KMS-11 (cell line): ENCODE measurements around the gene CARM1.

Experiments used
- H2AFZ ChIP-seq: fragments of 200-600 bp; sonication (generic); 2 replicates; pipeline ENCODE4 v1.6.1; 2016; ENCODE audit warnings: antibody characterized with exemption, mixed run types, low read depth
- H3K27ac ChIP-seq: fragments of 200-600 bp; sonication (generic); 2 replicates; pipeline ENCODE4 v1.6.1; 2016; ENCODE audit warnings: mild to moderate bottlenecking, mixed run types
- H3K27me3 ChIP-seq: fragments of 200-600 bp; sonication (generic); 2 replicates; pipeline ENCODE4 v1.6.1; 2017; ENCODE audit warnings: mild to moderate bottlenecking, low read depth, mixed run types, moderate library complexity; ENCODE audit not compliant: insufficient read depth
- H3K36me3 ChIP-seq: fragments of 200-600 bp; sonication (generic); 2 replicates; pipeline ENCODE4 v1.6.1; 2017; ENCODE audit warnings: mild to moderate bottlenecking, mixed run types; ENCODE audit not compliant: insufficient read depth
- H3K4me1 ChIP-seq: fragments of 200-600 bp; sonication (generic); 2 replicates; pipeline ENCODE4 v1.6.1; 2016; ENCODE audit warnings: mild to moderate bottlenecking, low read depth, mixed run types; ENCODE audit not compliant: poor library complexity, severe bottlenecking
- H3K4me2 ChIP-seq: fragments of 200-600 bp; sonication (generic); 2 replicates; pipeline ENCODE4 v1.7.0; 2016; ENCODE audit warnings: mild to moderate bottlenecking, mixed run types
- H3K4me3 ChIP-seq: fragments of 200-600 bp; sonication (generic); IDR thresholded peaks from 2 replicates; pipeline ENCODE4 v1.6.1; 2017; ENCODE audit warnings: low read depth, low read length, mixed read lengths; ENCODE audit not compliant: insufficient read depth
- H3K79me2 ChIP-seq: fragments of 200-600 bp; sonication (generic); 2 replicates; pipeline ENCODE4 v1.6.1; 2016; ENCODE audit warnings: low read depth, mixed run types; ENCODE audit not compliant: insufficient read depth
- H3K9ac ChIP-seq: fragments of 200-600 bp; sonication (generic); 2 replicates; pipeline ENCODE4 v1.6.1; 2016; ENCODE audit warnings: mild to moderate bottlenecking, mixed run types
- H4K20me1 ChIP-seq: fragments of 200-600 bp; sonication (generic); 2 replicates; pipeline ENCODE4 v1.6.1; 2016; ENCODE audit warnings: mild to moderate bottlenecking, mixed run types; ENCODE audit not compliant: insufficient read depth
- TF ChIP-seq, protein P1 (sequence below): fragments of 200-600 bp; sonication (generic); conservative IDR thresholded peaks from 2 replicates; pipeline ENCODE4 v1.6.1; 2017; ENCODE audit warnings: low read depth, mild to moderate bottlenecking, antibody characterized with exemption, low read length, moderate library complexity, mixed read lengths

The CARM1 gene

GRCh38 chr19:10870955-10871603 is at the start of gene CARM1:
TSS of gene CARM1 (plus strand) at chr19:10871553. CDS start at chr19:10871703, 150 bp downstream.
- H4K20me1 ChIP-seq = no peaks in the 10 kb centered on the region
- peak within 1 kb of the TSS; percentile 95 for H3K4me2 ChIP-seq
- peak within 1 kb of the TSS; percentile 54 for H3K27ac ChIP-seq
- H3K4me1 ChIP-seq = peaks cover 38% of the 10 kb centered on the region
- peak within 1 kb of the TSS; percentile 74 for H2AFZ ChIP-seq
- H3K4me3 ChIP-seq = no peak within 1 kb of the TSS
- TF ChIP-seq, protein P1, sequence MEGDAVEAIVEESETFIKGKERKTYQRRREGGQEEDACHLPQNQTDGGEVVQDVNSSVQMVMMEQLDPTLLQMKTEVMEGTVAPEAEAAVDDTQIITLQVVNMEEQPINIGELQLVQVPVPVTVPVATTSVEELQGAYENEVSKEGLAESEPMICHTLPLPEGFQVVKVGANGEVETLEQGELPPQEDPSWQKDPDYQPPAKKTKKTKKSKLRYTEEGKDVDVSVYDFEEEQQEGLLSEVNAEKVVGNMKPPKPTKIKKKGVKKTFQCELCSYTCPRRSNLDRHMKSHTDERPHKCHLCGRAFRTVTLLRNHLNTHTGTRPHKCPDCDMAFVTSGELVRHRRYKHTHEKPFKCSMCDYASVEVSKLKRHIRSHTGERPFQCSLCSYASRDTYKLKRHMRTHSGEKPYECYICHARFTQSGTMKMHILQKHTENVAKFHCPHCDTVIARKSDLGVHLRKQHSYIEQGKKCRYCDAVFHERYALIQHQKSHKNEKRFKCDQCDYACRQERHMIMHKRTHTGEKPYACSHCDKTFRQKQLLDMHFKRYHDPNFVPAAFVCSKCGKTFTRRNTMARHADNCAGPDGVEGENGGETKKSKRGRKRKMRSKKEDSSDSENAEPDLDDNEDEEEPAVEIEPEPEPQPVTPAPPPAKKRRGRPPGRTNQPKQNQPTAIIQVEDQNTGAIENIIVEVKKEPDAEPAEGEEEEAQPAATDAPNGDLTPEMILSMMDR = no peak
- H3K27me3 ChIP-seq = no peaks in the 10 kb centered on the region
- H3K36me3 ChIP-seq = no peaks in the 10 kb centered on the region
- H3K9ac ChIP-seq = peak within 1 kb of the TSS; percentile 83
- peaks cover 39% of the 10 kb centered on the region for H3K79me2 ChIP-seq

- Histone ChIP-seq H4K20me1 (no peaks in the 10 kb centered on the region), H2AFZ (no peak overlapping the region), H3K36me3 (no peaks in the 10 kb centered on the region), H3K9ac (no peak overlapping the region), H3K27ac (no peak overlapping the region), H3K4me3 (no peak overlapping the region), H3K4me2 (no peak overlapping the region), H3K4me1 (no peaks in the 10 kb centered on the region), H3K79me2 (no peaks in the 10 kb centered on the region), H3K27me3 (no peaks in the 10 kb centered on the region)
- TF ChIP-seq, protein P1 = no peak
Measured at GRCh38 chr19:10823690-10824089, 47.7 kb upstream of the CARM1 start.

- TF ChIP-seq, protein P1 = no peak
- Histone ChIP-seq H3K4me1 (no peaks in the 10 kb centered on the region), H4K20me1 (no peaks in the 10 kb centered on the region), H3K4me3 (no peak overlapping the region), H3K9ac (no peak overlapping the region), H3K27me3 (no peaks in the 10 kb centered on the region), H3K79me2 (no peaks in the 10 kb centered on the region), H3K36me3 (no peaks in the 10 kb centered on the region), H3K4me2 (no peak overlapping the region), H3K27ac (no peak overlapping the region), H2AFZ (no peak overlapping the region)
Measured at GRCh38 chr19:10826231-10826630, 45.1 kb upstream of the CARM1 start.

- no peak overlapping the region for H3K4me2 ChIP-seq
- no peaks in the 10 kb centered on the region for H3K79me2 ChIP-seq
- no peaks in the 10 kb centered on the region for H4K20me1 ChIP-seq
- H3K4me1 ChIP-seq = no peaks in the 10 kb centered on the region
- no peaks in the 10 kb centered on the region for H3K36me3 ChIP-seq
- no peaks in the 10 kb centered on the region for H3K27me3 ChIP-seq
- H3K4me3 ChIP-seq = no peak overlapping the region
- TF ChIP-seq, protein P1 = no peak
- no peak overlapping the region for H3K9ac ChIP-seq
- H2AFZ ChIP-seq = no peak overlapping the region
- no peak overlapping the region for H3K27ac ChIP-seq
Measured at GRCh38 chr19:10826846-10827245, 44.5 kb upstream of the CARM1 start.
